ENCODE measurements around the gene CKAP2L. TPM values are rescaled to one million over a fixed set of nuclear protein-coding genes. Genes with fewer than 3 reads are reported as not detected.

The CKAP2L gene
- total and polyA plus RNA-seq, 10 of the 15 experiments (the other 5 are each of a cell fraction or from before 2014, with no cell fraction given), result 10.5 to 37.4 (median 20.2) TPM

DNA sequence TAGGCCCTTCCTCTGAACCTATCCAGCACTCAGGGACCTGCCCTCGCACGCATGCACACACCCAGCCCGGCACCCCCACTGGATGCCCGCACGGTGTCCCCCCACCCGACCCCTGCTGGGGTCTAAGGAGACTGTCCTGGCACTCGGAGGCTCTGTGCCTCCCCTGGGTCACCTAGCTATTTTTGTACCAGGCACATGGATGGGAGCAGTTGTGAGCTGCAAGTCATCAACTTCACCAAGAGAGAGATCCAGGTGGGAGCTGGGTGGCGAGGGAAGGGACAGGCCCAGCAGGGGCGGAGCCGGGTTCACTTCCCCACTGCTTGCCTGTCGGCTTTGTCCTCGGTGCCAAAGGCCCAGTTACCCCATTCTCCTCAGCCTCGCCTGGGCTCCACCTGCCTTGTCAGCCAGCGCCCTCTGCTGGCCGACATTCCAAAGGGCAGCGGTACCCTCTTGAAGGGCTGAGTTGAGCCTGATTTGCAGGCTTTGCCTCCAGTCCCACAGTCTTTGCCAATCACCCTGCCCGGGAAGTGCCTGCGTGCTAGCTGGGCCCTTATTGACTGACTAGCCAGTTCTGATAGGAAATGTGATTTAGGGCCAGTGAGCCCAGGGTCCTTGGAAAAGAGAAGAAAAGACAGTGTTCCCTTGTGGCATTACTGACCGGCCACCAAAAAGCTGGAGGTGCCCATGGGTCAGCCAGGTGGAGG is 37.8 kb downstream of the CKAP2L start (continued):
- no peak for TF ChIP-seq JUNB (IDR thresholded peaks at IDR 0.05)
- TF ChIP-seq, protein P1, sequence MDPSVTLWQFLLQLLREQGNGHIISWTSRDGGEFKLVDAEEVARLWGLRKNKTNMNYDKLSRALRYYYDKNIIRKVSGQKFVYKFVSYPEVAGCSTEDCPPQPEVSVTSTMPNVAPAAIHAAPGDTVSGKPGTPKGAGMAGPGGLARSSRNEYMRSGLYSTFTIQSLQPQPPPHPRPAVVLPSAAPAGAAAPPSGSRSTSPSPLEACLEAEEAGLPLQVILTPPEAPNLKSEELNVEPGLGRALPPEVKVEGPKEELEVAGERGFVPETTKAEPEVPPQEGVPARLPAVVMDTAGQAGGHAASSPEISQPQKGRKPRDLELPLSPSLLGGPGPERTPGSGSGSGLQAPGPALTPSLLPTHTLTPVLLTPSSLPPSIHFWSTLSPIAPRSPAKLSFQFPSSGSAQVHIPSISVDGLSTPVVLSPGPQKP (IDR thresholded peaks at IDR 0.05; ENCODE audit: low read depth, low read length), result no peak
- TF ChIP-seq POLR2AphosphoS2 (IDR thresholded peaks at IDR 0.05; ENCODE audit: low read depth, low read length), result no peak
- TF ChIP-seq, protein P2, sequence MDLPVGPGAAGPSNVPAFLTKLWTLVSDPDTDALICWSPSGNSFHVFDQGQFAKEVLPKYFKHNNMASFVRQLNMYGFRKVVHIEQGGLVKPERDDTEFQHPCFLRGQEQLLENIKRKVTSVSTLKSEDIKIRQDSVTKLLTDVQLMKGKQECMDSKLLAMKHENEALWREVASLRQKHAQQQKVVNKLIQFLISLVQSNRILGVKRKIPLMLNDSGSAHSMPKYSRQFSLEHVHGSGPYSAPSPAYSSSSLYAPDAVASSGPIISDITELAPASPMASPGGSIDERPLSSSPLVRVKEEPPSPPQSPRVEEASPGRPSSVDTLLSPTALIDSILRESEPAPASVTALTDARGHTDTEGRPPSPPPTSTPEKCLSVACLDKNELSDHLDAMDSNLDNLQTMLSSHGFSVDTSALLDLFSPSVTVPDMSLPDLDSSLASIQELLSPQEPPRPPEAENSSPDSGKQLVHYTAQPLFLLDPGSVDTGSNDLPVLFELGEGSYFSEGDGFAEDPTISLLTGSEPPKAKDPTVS (IDR thresholded peaks at IDR 0.05; ENCODE audit: low read depth, low read length), result 0 out of 2 replicates have a peak, but pooled peaks have one; percentile 18
- TF ChIP-seq, protein P3, sequence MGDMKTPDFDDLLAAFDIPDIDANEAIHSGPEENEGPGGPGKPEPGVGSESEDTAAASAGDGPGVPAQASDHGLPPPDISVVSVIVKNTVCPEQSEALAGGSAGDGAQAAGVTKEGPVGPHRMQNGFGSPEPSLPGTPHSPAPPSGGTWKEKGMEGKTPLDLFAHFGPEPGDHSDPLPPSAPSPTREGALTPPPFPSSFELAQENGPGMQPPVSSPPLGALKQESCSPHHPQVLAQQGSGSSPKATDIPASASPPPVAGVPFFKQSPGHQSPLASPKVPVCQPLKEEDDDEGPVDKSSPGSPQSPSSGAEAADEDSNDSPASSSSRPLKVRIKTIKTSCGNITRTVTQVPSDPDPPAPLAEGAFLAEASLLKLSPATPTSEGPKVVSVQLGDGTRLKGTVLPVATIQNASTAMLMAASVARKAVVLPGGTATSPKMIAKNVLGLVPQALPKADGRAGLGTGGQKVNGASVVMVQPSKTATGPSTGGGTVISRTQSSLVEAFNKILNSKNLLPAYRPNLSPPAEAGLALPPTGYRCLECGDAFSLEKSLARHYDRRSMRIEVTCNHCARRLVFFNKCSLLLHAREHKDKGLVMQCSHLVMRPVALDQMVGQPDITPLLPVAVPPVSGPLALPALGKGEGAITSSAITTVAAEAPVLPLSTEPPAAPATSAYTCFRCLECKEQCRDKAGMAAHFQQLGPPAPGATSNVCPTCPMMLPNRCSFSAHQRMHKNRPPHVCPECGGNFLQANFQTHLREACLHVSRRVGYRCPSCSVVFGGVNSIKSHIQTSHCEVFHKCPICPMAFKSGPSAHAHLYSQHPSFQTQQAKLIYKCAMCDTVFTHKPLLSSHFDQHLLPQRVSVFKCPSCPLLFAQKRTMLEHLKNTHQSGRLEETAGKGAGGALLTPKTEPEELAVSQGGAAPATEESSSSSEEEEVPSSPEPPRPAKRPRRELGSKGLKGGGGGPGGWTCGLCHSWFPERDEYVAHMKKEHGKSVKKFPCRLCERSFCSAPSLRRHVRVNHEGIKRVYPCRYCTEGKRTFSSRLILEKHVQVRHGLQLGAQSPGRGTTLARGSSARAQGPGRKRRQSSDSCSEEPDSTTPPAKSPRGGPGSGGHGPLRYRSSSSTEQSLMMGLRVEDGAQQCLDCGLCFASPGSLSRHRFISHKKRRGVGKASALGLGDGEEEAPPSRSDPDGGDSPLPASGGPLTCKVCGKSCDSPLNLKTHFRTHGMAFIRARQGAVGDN (IDR thresholded peaks at IDR 0.05), result no peak
- peak; percentile 76; the same call in 1 of the 2 replicates for TF ChIP-seq SMARCA5 (IDR thresholded peaks at IDR 0.05)
- TF ChIP-seq SUZ12 (IDR thresholded peaks at IDR 0.05; ENCODE audit: unreplicated experiment), result no peak
- TF ChIP-seq TCF7 (IDR thresholded peaks at IDR 0.05; ENCODE audit: borderline replicate concordance), result no peak
- TF ChIP-seq, protein P4, sequence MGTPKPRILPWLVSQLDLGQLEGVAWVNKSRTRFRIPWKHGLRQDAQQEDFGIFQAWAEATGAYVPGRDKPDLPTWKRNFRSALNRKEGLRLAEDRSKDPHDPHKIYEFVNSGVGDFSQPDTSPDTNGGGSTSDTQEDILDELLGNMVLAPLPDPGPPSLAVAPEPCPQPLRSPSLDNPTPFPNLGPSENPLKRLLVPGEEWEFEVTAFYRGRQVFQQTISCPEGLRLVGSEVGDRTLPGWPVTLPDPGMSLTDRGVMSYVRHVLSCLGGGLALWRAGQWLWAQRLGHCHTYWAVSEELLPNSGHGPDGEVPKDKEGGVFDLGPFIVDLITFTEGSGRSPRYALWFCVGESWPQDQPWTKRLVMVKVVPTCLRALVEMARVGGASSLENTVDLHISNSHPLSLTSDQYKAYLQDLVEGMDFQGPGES (IDR thresholded peaks at IDR 0.05), result no peak
- TF ChIP-seq LARP7 (IDR thresholded peaks at IDR 0.05), result 0 out of 2 replicates have a peak, but pooled peaks have one; percentile 8
- TF ChIP-seq, protein P5, sequence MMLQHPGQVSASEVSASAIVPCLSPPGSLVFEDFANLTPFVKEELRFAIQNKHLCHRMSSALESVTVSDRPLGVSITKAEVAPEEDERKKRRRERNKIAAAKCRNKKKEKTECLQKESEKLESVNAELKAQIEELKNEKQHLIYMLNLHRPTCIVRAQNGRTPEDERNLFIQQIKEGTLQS (IDR thresholded peaks at IDR 0.05; ENCODE audit: borderline replicate concordance, extremely low read depth, low read depth, low read length), result no peak
- TF ChIP-seq MYB (IDR thresholded peaks at IDR 0.05; ENCODE audit: borderline replicate concordance, low read depth, low read length), result 0 out of 2 replicates have a peak, but pooled peaks have one; percentile 31
- TF ChIP-seq NFXL1 (IDR thresholded peaks at IDR 0.05; ENCODE audit: borderline replicate concordance), result no peak
- 0 out of 2 replicates have a peak, but pooled peaks have one; percentile 47 for TF ChIP-seq TARDBP (IDR thresholded peaks at IDR 0.05; ENCODE audit: borderline replicate concordance)
- peak; percentile 100 for TF ChIP-seq SMC3 (IDR thresholded peaks at IDR 0.05; ENCODE audit: borderline replicate concordance, low read length)
- TF ChIP-seq ZNF384 (IDR thresholded peaks at IDR 0.05; ENCODE audit: borderline replicate concordance, low read depth, low read length), result no peak
- TF ChIP-seq, protein P6, sequence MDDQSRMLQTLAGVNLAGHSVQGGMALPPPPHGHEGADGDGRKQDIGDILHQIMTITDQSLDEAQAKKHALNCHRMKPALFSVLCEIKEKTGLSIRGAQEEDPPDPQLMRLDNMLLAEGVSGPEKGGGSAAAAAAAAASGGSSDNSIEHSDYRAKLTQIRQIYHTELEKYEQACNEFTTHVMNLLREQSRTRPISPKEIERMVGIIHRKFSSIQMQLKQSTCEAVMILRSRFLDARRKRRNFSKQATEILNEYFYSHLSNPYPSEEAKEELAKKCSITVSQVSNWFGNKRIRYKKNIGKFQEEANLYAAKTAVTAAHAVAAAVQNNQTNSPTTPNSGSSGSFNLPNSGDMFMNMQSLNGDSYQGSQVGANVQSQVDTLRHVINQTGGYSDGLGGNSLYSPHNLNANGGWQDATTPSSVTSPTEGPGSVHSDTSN (IDR thresholded peaks at IDR 0.05; ENCODE audit: insufficient replicate concordance, low read depth, low read length), result no peak
